GM10248 (cell line): ENCODE data around the gene TLCD1.

Source experiments
- CTCF ChIA-PET: fragments of 300-600 bp; sonication (Branson Sonifier 250); formaldehyde crosslinking; extraction: SDS; loops from one replicate; lab custom pipeline; 2021; ENCODE audit warnings: antibody characterized with exemption; lab: Yijun Ruan, JAX
- POLR2A ChIA-PET: fragments of 350-650 bp; sonication (Branson Sonifier 250); formaldehyde crosslinking; extraction: SDS; loops from one replicate; lab custom pipeline; 2020; ENCODE audit warnings: antibody characterized with exemption; lab: Yijun Ruan, JAX
- DNase-seq: peaks from one replicate; pipeline ENCODE4 v3.0.0; 2012; ENCODE audit errors: extremely low spot score
- CTCF ChIP-seq: IDR thresholded peaks from 2 replicates; pipeline ENCODE4 v1.5.1; 2012; ENCODE audit warnings: mild to moderate bottlenecking, low read depth; ENCODE audit errors: extremely low read depth, missing control alignments, control extremely low read depth

TLCD1 gene

DNA sequence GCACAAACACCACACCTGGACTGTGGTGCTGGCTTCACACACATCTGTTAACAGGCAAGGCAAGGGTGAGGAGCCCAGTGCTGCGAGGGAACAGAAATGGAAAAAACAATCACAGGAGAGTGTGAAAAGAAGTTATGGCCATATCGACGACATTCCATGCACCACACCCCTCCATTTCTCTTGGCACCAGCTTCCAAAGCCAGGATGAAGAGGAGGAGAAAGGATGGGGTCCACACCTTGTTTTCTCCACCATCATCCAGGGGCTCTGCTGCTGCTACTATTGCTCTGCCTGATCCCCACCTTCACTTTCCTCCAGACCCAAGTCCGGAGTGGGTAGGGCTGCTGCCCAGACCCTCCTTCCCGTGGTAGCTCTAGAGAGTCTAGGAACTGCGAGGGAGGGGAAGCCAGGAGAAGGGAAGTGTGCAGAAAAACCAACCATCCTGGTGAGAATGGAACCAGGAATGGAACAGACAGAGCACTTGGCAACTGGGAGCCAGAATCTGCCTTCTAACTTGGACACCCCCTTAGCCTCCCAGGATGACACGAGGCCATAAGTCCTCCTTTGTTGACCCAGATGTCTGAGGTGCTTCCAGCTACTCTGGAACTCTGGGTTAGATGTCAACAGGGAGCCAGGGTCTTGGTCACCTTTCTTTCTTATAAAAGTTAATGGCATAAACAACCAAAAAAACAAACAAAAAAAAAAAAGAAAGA lies 13.2 kb downstream of the TLCD1 start:
- TF ChIP-seq CTCF, result no peak
- ChIA-PET POLR2A (interaction anchor here (0.5 kb wide), 1 partner anchor 580 kb away, joined by 6 read pairs; no protein-coding TSS in a partner anchor), CTCF (interaction anchor here (1.0 to 4.0 kb wide), 6 partner anchors 11 to 66 kb away, joined by 3 to 25 read pairs (median 4); partner anchors contain the start of gene TLCD1)
- DNase-seq, result no peak

DNA sequence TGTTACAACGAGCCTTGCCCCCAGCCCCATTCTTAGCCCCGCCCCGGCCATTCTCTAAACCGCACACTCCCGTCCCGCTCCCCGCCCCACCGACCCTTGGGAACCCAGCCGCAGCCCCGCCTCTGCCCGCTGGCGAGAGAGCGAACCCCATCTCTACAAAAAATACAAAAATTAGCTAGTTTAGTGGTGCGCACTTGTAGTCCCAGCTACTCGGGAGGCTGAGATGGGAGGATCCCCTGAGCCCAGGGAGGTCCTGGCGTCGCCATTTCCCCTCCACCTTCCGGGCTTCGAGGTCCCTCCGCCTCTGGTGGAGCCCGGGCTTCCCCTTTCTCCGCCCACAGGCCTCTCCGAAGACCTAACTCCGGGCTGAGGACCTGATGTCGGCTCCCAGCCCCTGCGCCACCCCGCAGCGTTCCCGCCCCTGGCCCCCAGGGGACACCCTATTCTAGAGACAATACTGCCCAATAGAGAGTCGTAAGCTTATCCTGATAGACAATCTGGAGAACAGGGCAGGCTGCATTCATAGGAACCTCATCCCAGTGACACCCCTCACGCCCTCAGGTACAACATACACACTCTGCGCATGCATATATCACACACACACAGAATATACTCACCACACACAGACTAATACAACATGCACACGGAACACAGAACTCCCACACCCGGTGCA lies 13.9 kb downstream of the TLCD1 start:
- peak; percentile 83 for DNase-seq
- ChIA-PET CTCF (interaction anchor here (1.0 to 4.0 kb wide), 10 partner anchors 9 to 404 kb away, joined by 3 to 25 read pairs (median 4); partner anchors contain the start of genes RPL23A and TLCD1), POLR2A (interaction anchor here (0.5 to 1.6 kb wide), 3 partner anchors 13 to 580 kb away, joined by 4 to 9 read pairs (median 6); no protein-coding TSS in a partner anchor)
- TF ChIP-seq CTCF, result peak; percentile 12

GRCh38 chr17:28711723-28712031 lies 14.4 kb downstream of the TLCD1 start, which contains the start of gene PROCA1:
PROCA1 (minus strand) TSS chr17:28711888; CDS start chr17:28711660, 228 bp downstream.
- no peak for TF ChIP-seq CTCF
- ChIA-PET POLR2A (interaction anchor here (0.6 to 1.8 kb wide), 6 partner anchors 8 to 379 kb away, joined by 3 to 21 read pairs (median 4); partner anchors contain the start of gene RPL23A), CTCF (interaction anchor here (1.0 to 4.0 kb wide), 11 partner anchors 9 to 405 kb away, joined by 3 to 25 read pairs (median 4); partner anchors contain the start of genes RPL23A and TLCD1)
- DNase-seq, result peak; percentile 45

GRCh38 chr17:28710861-28711722 lies 14.9 kb downstream of the TLCD1 start:
- ChIA-PET CTCF (interaction anchor here (1.0 to 4.0 kb wide), 11 partner anchors 10 to 406 kb away, joined by 3 to 25 read pairs (median 5); partner anchors contain the start of genes RPL23A and TLCD1), POLR2A (interaction anchor here (0.5 to 1.8 kb wide), 11 partner anchors 9 to 466 kb away, joined by 3 to 21 read pairs (median 4); partner anchors contain the start of genes RPL23A and TLCD1)
- no peak for TF ChIP-seq CTCF
- DNase-seq, result peak; percentile 95

- DNase-seq, result no peak
- ChIA-PET POLR2A (interaction anchor here (1.5 kb wide), 1 partner anchor 12 kb away, joined by 5 read pairs; the partner anchor contains the start of gene RPL23A), CTCF (interaction anchor here (1.2 kb wide), 1 partner anchor 56 kb away, joined by 4 read pairs; no protein-coding TSS in a partner anchor)
- no peak for TF ChIP-seq CTCF
These were observed 18.7 kb downstream of the TLCD1 start for GRCh38 chr17:28707339-28707720.
